ENCODE measurements around the gene KIAA0753.

KIAA0753 gene

GRCh38 chr17:6539871-6540270 lies 100.6 kb downstream of the KIAA0753 start:
- no peak for DNase-seq (ENCODE audit: low spot score)
- in situ Hi-C loops (cut with MboI; ENCODE audit: low pct_unique_long_range_greater_than_20kb, low sequenced_read_pairs, unreplicated experiment) = no loop called here
- no peak for TF ChIP-seq CTCF (IDR thresholded peaks at IDR 0.05; ENCODE audit: extremely low read depth, insufficient read depth, missing control alignments)

GRCh38 chr17:6536566-6537065 lies 103.9 kb downstream of the KIAA0753 start:
- in situ Hi-C loops (cut with MboI; ENCODE audit: low pct_unique_long_range_greater_than_20kb, low sequenced_read_pairs, unreplicated experiment) = no loop called here
- no peak for TF ChIP-seq CTCF (IDR thresholded peaks at IDR 0.05; ENCODE audit: extremely low read depth, insufficient read depth, missing control alignments)
- no peak for DNase-seq (ENCODE audit: low spot score)

DNA sequence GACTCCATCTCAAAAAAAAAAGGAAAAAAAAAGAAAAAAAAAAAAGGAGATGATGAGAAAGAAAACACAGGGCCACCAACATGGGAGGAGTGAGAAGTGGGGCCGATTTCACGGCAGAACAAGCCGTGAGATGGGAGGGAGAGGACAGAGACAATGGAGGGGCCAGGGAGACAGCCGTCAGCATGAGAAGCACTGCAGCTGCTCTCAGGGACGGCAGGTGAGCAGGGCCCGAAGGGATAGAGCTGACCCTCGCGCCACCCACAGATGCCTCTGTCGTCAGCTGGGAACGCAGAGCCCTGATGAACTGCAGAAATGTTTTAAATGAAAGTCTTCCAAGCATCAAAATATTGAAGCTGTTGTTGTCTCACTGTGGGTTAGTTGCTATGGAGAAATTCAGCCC lies 104.5 kb downstream of the KIAA0753 start:
- DNase-seq (ENCODE audit: low spot score) = no peak
- TF ChIP-seq CTCF (IDR thresholded peaks at IDR 0.05; ENCODE audit: extremely low read depth, insufficient read depth, missing control alignments) = no peak
- in situ Hi-C loops (cut with MboI; ENCODE audit: low pct_unique_long_range_greater_than_20kb, low sequenced_read_pairs, unreplicated experiment) = no loop called here

DNA sequence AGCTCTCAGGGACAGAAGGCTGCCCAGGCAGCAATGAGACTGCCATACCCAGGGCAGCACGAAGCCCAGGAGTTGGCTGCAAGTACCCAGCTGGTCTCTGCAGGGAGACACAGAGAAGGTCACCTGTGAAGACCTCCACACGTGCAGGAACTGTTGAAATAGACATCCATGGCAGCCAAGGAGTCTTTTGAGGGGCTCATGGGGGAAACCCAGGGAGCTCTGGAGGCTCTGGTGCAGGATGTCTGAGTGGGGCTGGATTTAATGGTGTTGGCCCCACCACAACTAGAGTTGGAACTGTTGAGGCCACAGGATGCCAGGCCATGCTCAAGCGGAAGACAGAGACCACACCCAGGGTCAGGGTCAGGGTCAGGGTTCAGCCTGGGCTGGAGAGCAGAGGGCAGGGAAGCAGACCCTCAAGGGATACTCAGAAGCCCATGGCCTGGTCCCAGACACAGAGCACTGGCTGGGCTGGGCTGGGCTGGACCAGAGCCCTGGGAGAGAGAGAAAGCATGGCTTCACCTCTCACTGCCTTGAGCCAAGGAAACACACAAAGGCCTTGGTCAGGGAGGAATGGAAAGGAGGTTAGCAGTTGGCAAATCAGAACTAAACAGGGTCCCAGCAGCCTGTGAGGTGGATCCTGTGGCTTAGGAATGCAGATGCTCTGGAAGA lies 105.5 kb downstream of the KIAA0753 start:
- TF ChIP-seq CTCF (IDR thresholded peaks at IDR 0.05; ENCODE audit: extremely low read depth, insufficient read depth, missing control alignments) = no peak
- in situ Hi-C loops (cut with MboI; ENCODE audit: low pct_unique_long_range_greater_than_20kb, low sequenced_read_pairs, unreplicated experiment) = no loop called here
- no peak for DNase-seq (ENCODE audit: low spot score)

DNA sequence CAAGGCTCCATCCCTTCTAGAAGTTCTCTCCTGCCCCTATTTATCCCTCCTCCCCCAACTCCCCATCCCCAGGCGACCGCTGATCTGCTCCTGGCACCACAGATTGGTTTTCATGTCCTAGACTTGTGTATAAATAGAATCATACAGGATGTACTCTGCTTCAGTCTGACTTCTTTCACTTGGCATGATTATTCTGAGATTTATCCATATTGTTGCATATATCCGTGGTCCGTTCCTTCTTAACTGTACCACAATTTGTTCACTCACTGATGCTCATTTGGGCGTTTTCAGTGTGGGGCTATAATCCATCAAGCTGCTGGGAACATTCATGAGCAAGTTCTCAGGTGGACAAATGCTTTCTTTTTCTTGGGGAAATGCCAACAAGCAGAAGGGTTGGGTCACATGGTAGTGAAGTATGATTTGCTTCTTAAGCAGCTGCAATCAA lies 108.0 kb downstream of the KIAA0753 start:
- DNase-seq (ENCODE audit: low spot score) = no peak
- in situ Hi-C loops (cut with MboI; ENCODE audit: low pct_unique_long_range_greater_than_20kb, low sequenced_read_pairs, unreplicated experiment) = no loop called here
- no peak for TF ChIP-seq CTCF (IDR thresholded peaks at IDR 0.05; ENCODE audit: extremely low read depth, insufficient read depth, missing control alignments)

GRCh38 chr17:6531575-6531974 lies 108.9 kb downstream of the KIAA0753 start:
- no peak for DNase-seq (ENCODE audit: low spot score)
- TF ChIP-seq CTCF (IDR thresholded peaks at IDR 0.05; ENCODE audit: extremely low read depth, insufficient read depth, missing control alignments) = no peak
- in situ Hi-C loops (cut with MboI; ENCODE audit: low pct_unique_long_range_greater_than_20kb, low sequenced_read_pairs, unreplicated experiment) = no loop called here
